Stomach (tissue), 4 donors: ENCODE measurements around the gene ADRM1.

Experiments used
- CTCF ChIP-seq, 7 experiments: fragments of 450-650 bp in 4 of 7; fragments of 200-600 bp in 3 of 7; sonication (generic) in 3 of 7; IDR thresholded peaks; one replicate each; pipeline ENCODE4 v1.5.1; 2016 to 2019; ENCODE audit warnings: antibody characterized with exemption in 7 of 7, control low read depth in 2 of 7, mild to moderate bottlenecking in 1 of 7
- POLR2A ChIP-seq, 4 donors: fragments of 450-650 bp; IDR thresholded peaks; one replicate each; pipeline ENCODE4 v1.6.1; 2016; ENCODE audit warnings: antibody characterized with exemption in 4 of 4, control low read depth in 2 of 4, mild to moderate bottlenecking in 1 of 4, moderate library complexity in 1 of 4

- TF ChIP-seq CTCF (IDR thresholded peaks at IDR 0.05) (no peak), POLR2A (IDR thresholded peaks at IDR 0.05) (no peak)
Observed at GRCh38 chr20:62275219-62275618, 27.6 kb upstream of the ADRM1 start.
